Upper lobe of right lung (tissue), 1 donor: ENCODE results near the gene POTEJ. TPM values are rescaled to one million over a fixed set of nuclear protein-coding genes. Genes with fewer than 3 reads are reported as not detected.
"Not testable (repeated sequence)": the region's sequence is repeated elsewhere in the genome, so short reads cannot be mapped to it uniquely, and the experiment has no call there.

Experiments
- ATAC-seq: fragments of 200-7000 bp; cut with Tn5 transposase; one replicate; pipeline ENCODE4 v1.9.1; 2020; ENCODE audit warnings: mild to moderate bottlenecking, moderate library complexity
- DNase-seq: peaks from one replicate; pipeline ENCODE4 v3.0.0-alpha.2; 2020
- H3K27ac ChIP-seq: fragments of 200-600 bp; one replicate; pipeline ENCODE4 v1.8.0; 2022
- H3K27me3 ChIP-seq: fragments of 200-600 bp; one replicate; pipeline ENCODE4 v1.8.0; 2022; ENCODE audit warnings: mild to moderate bottlenecking
- H3K36me3 ChIP-seq: fragments of 200-600 bp; one replicate; pipeline ENCODE4 v1.8.0; 2022
- H3K4me1 ChIP-seq: fragments of 200-600 bp; one replicate; pipeline ENCODE4 v1.8.0; 2022
- H3K4me3 ChIP-seq: fragments of 200-600 bp; one replicate; pipeline ENCODE4 v1.8.0; 2022; ENCODE audit warnings: mild to moderate bottlenecking
- H3K9me3 ChIP-seq: fragments of 200-600 bp; one replicate; pipeline ENCODE4 v1.8.0; 2022
- intact Hi-C: fragments of 100-400 bp; cut with DNase I; formaldehyde crosslinking; loops from one replicate; pipeline ENCODE4 v1.11.0; 2022
- total RNA-seq: library from RNA; stranded (reverse); fragmentation: NEBNext Ultra II Directional; extraction: Animal tissue kit (Norgen Biotek cat#: 25700); gene quantifications from one replicate; pipeline ENCODE4 v1.2.1, GENCODE V29; 2021
- donor health status: DM: no; HTN: yes; CAD: no; lungs with severe emphysema.

POTEJ gene
- total RNA-seq, 1 donor from 2014 or later, result not detected

- H3K27me3 ChIP-seq, H3K36me3 ChIP-seq, H3K27ac ChIP-seq, ATAC-seq, DNase-seq, H3K4me1 ChIP-seq, H3K4me3 ChIP-seq, H3K9me3 ChIP-seq, intact Hi-C loops: not testable (repeated sequence)
Measured at GRCh38 chr2:130641688-130642087, 30.4 kb downstream of the POTEJ start.

- ATAC-seq, H3K9me3 ChIP-seq, H3K4me1 ChIP-seq, intact Hi-C loops, DNase-seq, H3K27ac ChIP-seq, H3K36me3 ChIP-seq, H3K27me3 ChIP-seq, H3K4me3 ChIP-seq: not testable (repeated sequence)
Measured at GRCh38 chr2:130649285-130649684, 38.0 kb downstream of the POTEJ start.

GRCh38 chr2:130664506-130664905 is 53.3 kb downstream of the POTEJ start:
- DNase-seq, H3K27me3 ChIP-seq, H3K36me3 ChIP-seq, H3K4me1 ChIP-seq, H3K4me3 ChIP-seq, H3K27ac ChIP-seq, intact Hi-C loops, H3K9me3 ChIP-seq, ATAC-seq: not testable (repeated sequence)

- H3K4me1 ChIP-seq, ATAC-seq, intact Hi-C loops, H3K27me3 ChIP-seq, H3K9me3 ChIP-seq, H3K27ac ChIP-seq, H3K4me3 ChIP-seq, H3K36me3 ChIP-seq, DNase-seq: not testable (repeated sequence)
Measured at GRCh38 chr2:130665596-130665995, 54.4 kb downstream of the POTEJ start.

GRCh38 chr2:130667516-130667915 is 56.3 kb downstream of the POTEJ start:
- H3K4me3 ChIP-seq, ATAC-seq, H3K36me3 ChIP-seq, H3K9me3 ChIP-seq, DNase-seq, intact Hi-C loops, H3K4me1 ChIP-seq, H3K27ac ChIP-seq, H3K27me3 ChIP-seq: not testable (repeated sequence)

GRCh38 chr2:130670026-130670745 is 58.9 kb downstream of the POTEJ start:
- H3K4me3 ChIP-seq, H3K27ac ChIP-seq, H3K4me1 ChIP-seq, intact Hi-C loops, H3K27me3 ChIP-seq, DNase-seq, H3K36me3 ChIP-seq, H3K9me3 ChIP-seq, ATAC-seq: not testable (repeated sequence)

GRCh38 chr2:130692041-130692770 is 81.0 kb downstream of the POTEJ start:
- H3K4me3 ChIP-seq, H3K36me3 ChIP-seq, intact Hi-C loops, H3K27me3 ChIP-seq, H3K9me3 ChIP-seq, H3K4me1 ChIP-seq, DNase-seq, H3K27ac ChIP-seq: not testable (repeated sequence)
- ATAC-seq, result peak; percentile 64

- peak; percentile 62 for ATAC-seq
Measured at GRCh38 chr2:130693474-130693873, 82.2 kb downstream of the POTEJ start.

GRCh38 chr2:130703250-130703649 is 92.0 kb downstream of the POTEJ start:
- H3K27me3 ChIP-seq, H3K4me3 ChIP-seq, H3K36me3 ChIP-seq, H3K4me1 ChIP-seq, H3K9me3 ChIP-seq, H3K27ac ChIP-seq, DNase-seq, intact Hi-C loops, ATAC-seq: not testable (repeated sequence)

More at GRCh38 chr2:130693474-130693873, 82.2 kb downstream of the POTEJ start:
- DNase-seq, intact Hi-C loops, H3K27me3 ChIP-seq, H3K4me3 ChIP-seq, H3K36me3 ChIP-seq, H3K27ac ChIP-seq, H3K9me3 ChIP-seq, H3K4me1 ChIP-seq: not testable (repeated sequence)

Other genes starting within 250 kb of the POTEJ start
- not detected for gene POTEI, start 102.1 kb upstream of the POTEJ start, total RNA-seq
- gene CFC1B, start 90.2 kb upstream of the POTEJ start, total RNA-seq, result not detected
- gene CFC1, start 11.9 kb upstream of the POTEJ start, total RNA-seq, result 0.38 TPM
- not detected for gene GPR148, start 117.6 kb downstream of the POTEJ start, total RNA-seq
- gene AMER3, start 144.1 kb downstream of the POTEJ start, total RNA-seq, result not detected
- 11.1 TPM for gene ARHGEF4, start 225.5 kb downstream of the POTEJ start, total RNA-seq